Activated T-helper 2 cell treated with anti-CD3 and anti-CD28 coated beads, Interferon-gamma antibody, Interleukin-2, Interleukin-4, amounts not matched to agents 10 μg/mL and 5 μg/mL and 100 μg/mL, durations not matched to agents 14 hours and 24 hours and 36 hours (primary cell): ENCODE measurements around the gene PDCD2L. TPM values are rescaled to one million over a fixed set of nuclear protein-coding genes. Genes with fewer than 3 reads are reported as not detected.
"Not testable (repeated sequence)": the region's sequence is repeated elsewhere in the genome, so short reads cannot be mapped to it uniquely, and the experiment has no call there.

Experiments used
- DNase-seq: peaks from one replicate; pipeline ENCODE4 v3.0.0; 2021; ENCODE audit warnings: low spot score
- H3K27ac Mint-ChIP-seq: one replicate; pipeline ENCODE4 v1.8.0; 2021; ENCODE audit warnings: mixed read lengths
- H3K27me3 Mint-ChIP-seq: one replicate; pipeline ENCODE4 v1.8.0; 2021; ENCODE audit warnings: low read depth, mixed read lengths
- H3K36me3 Mint-ChIP-seq: one replicate; pipeline ENCODE4 v1.8.0; 2021; ENCODE audit warnings: low read depth, mixed read lengths
- H3K4me1 Mint-ChIP-seq: one replicate; pipeline ENCODE4 v1.8.0; 2021; ENCODE audit warnings: low read depth, mixed read lengths
- H3K4me3 Mint-ChIP-seq: one replicate; pipeline ENCODE4 v1.8.0; 2021; ENCODE audit warnings: low read depth, mild to moderate bottlenecking, moderate library complexity, mixed read lengths
- H3K9me3 Mint-ChIP-seq: one replicate; pipeline ENCODE4 v1.8.0; 2021; ENCODE audit warnings: mixed read lengths
- intact Hi-C: fragments of 100-400 bp; cut with micrococcal nuclease; formaldehyde crosslinking; loops from one replicate; pipeline ENCODE4 v1.15.1; 2023
- total RNA-seq: library from RNA; stranded (reverse); gene quantifications from 2 replicates; pipeline ENCODE4 v1.2.3, GENCODE V29; 2022

The PDCD2L gene
- total RNA-seq, 1 donor from 2014 or later = 36.7 TPM

GRCh38 chr19:34432797-34433196 is 28.6 kb downstream of the PDCD2L start:
- no peak for DNase-seq
- Mint-ChIP-seq H3K27ac (no peak overlapping the region), H3K9me3 (no peaks in the 10 kb centered on the region), H3K4me1 (peaks cover 23% of the 10 kb centered on the region), H3K36me3 (peaks cover 76% of the 10 kb centered on the region), H3K4me3 (no peak overlapping the region), H3K27me3 (no peaks in the 10 kb centered on the region)
- intact Hi-C loops = no loop called here

- Mint-ChIP-seq H3K9me3 (no peaks in the 10 kb centered on the region), H3K27ac (no peak overlapping the region), H3K27me3 (no peaks in the 10 kb centered on the region), H3K36me3 (peaks cover 79% of the 10 kb centered on the region), H3K4me3 (no peak overlapping the region), H3K4me1 (peaks cover 6% of the 10 kb centered on the region)
- intact Hi-C loops = no loop called here
- DNase-seq = no peak
These were observed 32.5 kb downstream of the PDCD2L start for GRCh38 chr19:34436716-34437115.

GRCh38 chr19:34448191-34448590 is 44.0 kb downstream of the PDCD2L start:
- Mint-ChIP-seq H3K27ac (no peak overlapping the region), H3K27me3 (no peaks in the 10 kb centered on the region), H3K4me3 (no peak overlapping the region)

GRCh38 chr19:34452723-34453122 is 48.5 kb downstream of the PDCD2L start:
- no peaks in the 10 kb centered on the region for H3K27me3 Mint-ChIP-seq
- intact Hi-C loops = no loop called here
- no peak overlapping the region for H3K27ac Mint-ChIP-seq
- no peak overlapping the region for H3K4me3 Mint-ChIP-seq
- DNase-seq = no peak
- H3K4me1 Mint-ChIP-seq = no peaks in the 10 kb centered on the region
- peaks cover 62% of the 10 kb centered on the region for H3K36me3 Mint-ChIP-seq
- no peaks in the 10 kb centered on the region for H3K9me3 Mint-ChIP-seq

More at GRCh38 chr19:34448191-34448590, 44.0 kb downstream of the PDCD2L start:
- no peaks in the 10 kb centered on the region for H3K9me3 Mint-ChIP-seq
- H3K36me3 Mint-ChIP-seq = peaks cover 77% of the 10 kb centered on the region
- no peak for DNase-seq
- H3K4me1 Mint-ChIP-seq = no peaks in the 10 kb centered on the region
- intact Hi-C loops = no loop called here

- Mint-ChIP-seq H3K9me3 (no peaks in the 10 kb centered on the region), H3K4me3 (no peak overlapping the region), H3K27me3 (no peaks in the 10 kb centered on the region), H3K4me1 (peaks cover 2% of the 10 kb centered on the region), H3K27ac (no peak overlapping the region), H3K36me3 (peaks cover 61% of the 10 kb centered on the region)
- intact Hi-C loops = no loop called here
- DNase-seq = no peak
These were observed 49.9 kb downstream of the PDCD2L start for GRCh38 chr19:34454091-34454490.

GRCh38 chr19:34454685-34455084 is 50.5 kb downstream of the PDCD2L start:
- no peak for DNase-seq
- Mint-ChIP-seq H3K9me3 (no peaks in the 10 kb centered on the region), H3K27me3 (no peaks in the 10 kb centered on the region), H3K27ac (no peak overlapping the region), H3K4me3 (no peak overlapping the region), H3K4me1 (peaks cover 2% of the 10 kb centered on the region), H3K36me3 (peaks cover 61% of the 10 kb centered on the region)
- intact Hi-C loops = no loop called here

- not testable (repeated sequence) for H3K4me1 Mint-ChIP-seq, H3K27ac Mint-ChIP-seq
- peaks cover 65% of the 10 kb centered on the region for H3K36me3 Mint-ChIP-seq
These were observed 51.7 kb downstream of the PDCD2L start for GRCh38 chr19:34455783-34456480.

GRCh38 chr19:34457446-34457845 is 53.2 kb downstream of the PDCD2L start:
- intact Hi-C loops = no loop called here
- no peak overlapping the region for H3K27ac Mint-ChIP-seq
- no peak overlapping the region for H3K4me3 Mint-ChIP-seq
- H3K9me3 Mint-ChIP-seq = no peaks in the 10 kb centered on the region
- DNase-seq = no peak
- H3K27me3 Mint-ChIP-seq = no peaks in the 10 kb centered on the region
- peaks cover 71% of the 10 kb centered on the region for H3K36me3 Mint-ChIP-seq
- H3K4me1 Mint-ChIP-seq = peaks cover 5% of the 10 kb centered on the region

More at GRCh38 chr19:34455783-34456480, 51.7 kb downstream of the PDCD2L start:
- H3K27me3 Mint-ChIP-seq, intact Hi-C loops, DNase-seq, H3K9me3 Mint-ChIP-seq, H3K4me3 Mint-ChIP-seq: not testable (repeated sequence)

GRCh38 chr19:34458677-34459076 is 54.5 kb downstream of the PDCD2L start:
- H3K9me3 Mint-ChIP-seq = no peaks in the 10 kb centered on the region
- peaks cover 72% of the 10 kb centered on the region for H3K36me3 Mint-ChIP-seq
- peaks cover 5% of the 10 kb centered on the region for H3K4me1 Mint-ChIP-seq
- no peaks in the 10 kb centered on the region for H3K27me3 Mint-ChIP-seq
- no peak overlapping the region for H3K4me3 Mint-ChIP-seq
- no peak for DNase-seq
- no peak overlapping the region for H3K27ac Mint-ChIP-seq
- intact Hi-C loops = no loop called here

GRCh38 chr19:34459614-34460013 is 55.4 kb downstream of the PDCD2L start:
- intact Hi-C loops = no loop called here
- H3K4me3 Mint-ChIP-seq = no peak overlapping the region
- H3K27ac Mint-ChIP-seq = no peak overlapping the region
- H3K4me1 Mint-ChIP-seq = peaks cover 5% of the 10 kb centered on the region
- no peak for DNase-seq
- H3K27me3 Mint-ChIP-seq = no peaks in the 10 kb centered on the region
- H3K9me3 Mint-ChIP-seq = no peaks in the 10 kb centered on the region
- peaks cover 70% of the 10 kb centered on the region for H3K36me3 Mint-ChIP-seq

GRCh38 chr19:34461375-34462100 is 57.3 kb downstream of the PDCD2L start:
- H3K4me1 Mint-ChIP-seq = peaks cover 5% of the 10 kb centered on the region
- intact Hi-C loops = no loop called here
- H3K36me3 Mint-ChIP-seq = peaks cover 85% of the 10 kb centered on the region
- DNase-seq = no peak
- H3K27me3 Mint-ChIP-seq = no peaks in the 10 kb centered on the region
- H3K27ac Mint-ChIP-seq = no peak overlapping the region
- no peaks in the 10 kb centered on the region for H3K9me3 Mint-ChIP-seq
- no peak overlapping the region for H3K4me3 Mint-ChIP-seq

- H3K9me3 Mint-ChIP-seq, H3K4me1 Mint-ChIP-seq, H3K27me3 Mint-ChIP-seq, H3K27ac Mint-ChIP-seq, DNase-seq, H3K4me3 Mint-ChIP-seq, intact Hi-C loops: not testable (repeated sequence)
- peaks cover 88% of the 10 kb centered on the region for H3K36me3 Mint-ChIP-seq
These were observed 60.6 kb downstream of the PDCD2L start for GRCh38 chr19:34464785-34465184.

GRCh38 chr19:34468409-34468808 is 64.2 kb downstream of the PDCD2L start:
- Mint-ChIP-seq H3K36me3 (peaks cover 82% of the 10 kb centered on the region), H3K27ac (no peak overlapping the region), H3K4me1 (no peaks in the 10 kb centered on the region), H3K27me3 (no peaks in the 10 kb centered on the region), H3K4me3 (no peak overlapping the region), H3K9me3 (no peaks in the 10 kb centered on the region)
- DNase-seq = no peak
- intact Hi-C loops = no loop called here
